Fibroblast of lung (primary cell): Measurements from ENCODE around the gene ZPLD1. TPM values are rescaled to one million over a fixed set of nuclear protein-coding genes. Genes with fewer than 3 reads are reported as not detected.

Experiments
- DNase-seq, 2 donors: peaks; one replicate each; pipeline versions ENCODE4 v3.0.0 to v3.0.0-alpha.2; 2010; ENCODE audit warnings: low read depth in 2 of 2
- H2AFZ ChIP-seq: 2 replicates; pipeline ENCODE4 v1.5.1; 2012; ENCODE audit warnings: low read length, control low read depth, inconsistent platforms
- H3K27ac ChIP-seq: 2 replicates; pipeline ENCODE4 v1.5.1; 2011; ENCODE audit warnings: low read length, control low read depth; ENCODE audit not compliant: insufficient read depth
- H3K27me3 ChIP-seq: 2 replicates; pipeline ENCODE4 v1.5.1; 2011; ENCODE audit warnings: mild to moderate bottlenecking, low read length; ENCODE audit not compliant: control insufficient read depth, insufficient read depth
- H3K36me3 ChIP-seq: 2 replicates; pipeline ENCODE4 v1.5.1; 2011; ENCODE audit warnings: low read length; ENCODE audit not compliant: control insufficient read depth, insufficient read depth
- H3K4me1 ChIP-seq: 2 replicates; pipeline ENCODE4 v1.5.1; 2011; ENCODE audit warnings: low read length; ENCODE audit not compliant: control insufficient read depth, insufficient read depth; ENCODE audit errors: extremely low read depth
- H3K4me2 ChIP-seq: 2 replicates; pipeline ENCODE4 v1.5.1; 2011; ENCODE audit warnings: low read length, control low read depth; ENCODE audit not compliant: insufficient read depth; ENCODE audit errors: extremely low read depth
- H3K4me3 ChIP-seq, 4 experiments: fragments of 200-600 bp in 1 of 4; sonication (generic) in 1 of 4; replicated peaks in 1 of 4; 2 replicates each; pipeline ENCODE4 v1.5.1; 2011 to 2016; ENCODE audit warnings: low read length in 4 of 4, low read depth in 3 of 4, mild to moderate bottlenecking in 3 of 4, control low read depth in 2 of 4, inconsistent platforms in 1 of 4, mixed read lengths in 1 of 4; ENCODE audit not compliant: insufficient read depth in 1 of 4; ENCODE audit errors: control extremely low read depth in 1 of 4
- H3K79me2 ChIP-seq: 2 replicates; pipeline ENCODE4 v1.5.1; 2012; ENCODE audit warnings: mild to moderate bottlenecking, low read length, inconsistent platforms; ENCODE audit not compliant: control insufficient read depth, insufficient read depth
- H3K9ac ChIP-seq: 2 replicates; pipeline ENCODE4 v1.5.1; 2011; ENCODE audit warnings: mild to moderate bottlenecking, low read length, control low read depth; ENCODE audit not compliant: insufficient read depth
- H3K9me3 ChIP-seq: 2 replicates; pipeline ENCODE4 v1.5.1; 2012; ENCODE audit warnings: low read depth, low read length; ENCODE audit not compliant: control insufficient read depth, insufficient read depth
- H4K20me1 ChIP-seq: 2 replicates; pipeline ENCODE4 v1.5.1; 2011; ENCODE audit warnings: low read length; ENCODE audit not compliant: control insufficient read depth, insufficient read depth; ENCODE audit errors: extremely low read depth
- EZH2 ChIP-seq: IDR thresholded peaks from 2 replicates; pipeline ENCODE4 v1.5.1; 2012; ENCODE audit warnings: low read length, control low read depth, mild to moderate bottlenecking; ENCODE audit errors: missing control alignments
- polyA plus RNA-seq, 2 donors: library from polyadenylated mRNA; depleted of rRNA in 1 of 2; stranded (reverse) in 1 of 2; unstranded in 1 of 2; fragments of >200 nt; gene quantifications; 2 replicates each; pipeline ENCODE4 v1.2.1, GENCODE V29; 2011 to 2012; ENCODE audit warnings: missing spikeins in 1 of 2
- total RNA-seq: library from RNA; depleted of rRNA; stranded (reverse); fragments of >200 nt; gene quantifications from 2 replicates; pipeline ENCODE4 v1.2.1, GENCODE V29; 2014
- TF ChIP-seq, protein P1 (sequence below), 2 donors: IDR thresholded peaks in 1 of 2; conservative IDR thresholded peaks in 1 of 2; 1 replicate in 1 of 2; 2 replicates in 1 of 2; pipeline ENCODE4 v1.5.1; 2011 to 2012; ENCODE audit warnings: low read length in 2 of 2, control low read depth in 1 of 2, inconsistent platforms in 1 of 2, low read depth in 1 of 2, mild to moderate bottlenecking in 1 of 2

Gene ZPLD1
- total and polyA plus RNA-seq, 2 donors (not counting 1 experiment from before 2014, with no cell fraction given) = 0.02 to 0.17 TPM

DNA sequence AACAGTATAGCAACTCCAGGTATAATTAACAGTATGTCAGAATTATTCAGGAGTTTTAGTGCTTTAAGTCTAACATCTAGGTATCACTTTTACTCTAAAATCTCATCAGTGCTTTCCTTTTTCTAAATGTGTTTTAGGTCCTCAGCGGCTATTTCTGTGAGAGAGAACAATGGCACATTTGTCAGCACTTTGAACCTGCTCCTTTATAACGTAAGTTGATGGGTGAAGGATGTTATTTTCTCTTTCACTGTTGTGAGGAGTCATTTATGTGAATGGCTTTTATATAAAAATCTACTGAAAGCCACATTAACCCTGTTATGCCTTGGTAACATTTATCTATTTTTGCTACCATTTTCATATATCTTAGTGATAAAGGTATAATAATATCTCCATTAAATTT, 22.8 kb downstream of the ZPLD1 start:
- Histone ChIP-seq H3K4me2 (no peak overlapping the region), H3K9me3 (no peaks in the 10 kb centered on the region), H2AFZ (no peak overlapping the region), H3K27ac (no peak overlapping the region), H3K4me1 (no peaks in the 10 kb centered on the region), H3K36me3 (no peaks in the 10 kb centered on the region), H3K9ac (no peak overlapping the region), H4K20me1 (no peaks in the 10 kb centered on the region), H3K4me3 (no peak overlapping the region), H3K79me2 (no peaks in the 10 kb centered on the region), H3K27me3 (no peaks in the 10 kb centered on the region)
- DNase-seq = no peak
- TF ChIP-seq, protein P1, sequence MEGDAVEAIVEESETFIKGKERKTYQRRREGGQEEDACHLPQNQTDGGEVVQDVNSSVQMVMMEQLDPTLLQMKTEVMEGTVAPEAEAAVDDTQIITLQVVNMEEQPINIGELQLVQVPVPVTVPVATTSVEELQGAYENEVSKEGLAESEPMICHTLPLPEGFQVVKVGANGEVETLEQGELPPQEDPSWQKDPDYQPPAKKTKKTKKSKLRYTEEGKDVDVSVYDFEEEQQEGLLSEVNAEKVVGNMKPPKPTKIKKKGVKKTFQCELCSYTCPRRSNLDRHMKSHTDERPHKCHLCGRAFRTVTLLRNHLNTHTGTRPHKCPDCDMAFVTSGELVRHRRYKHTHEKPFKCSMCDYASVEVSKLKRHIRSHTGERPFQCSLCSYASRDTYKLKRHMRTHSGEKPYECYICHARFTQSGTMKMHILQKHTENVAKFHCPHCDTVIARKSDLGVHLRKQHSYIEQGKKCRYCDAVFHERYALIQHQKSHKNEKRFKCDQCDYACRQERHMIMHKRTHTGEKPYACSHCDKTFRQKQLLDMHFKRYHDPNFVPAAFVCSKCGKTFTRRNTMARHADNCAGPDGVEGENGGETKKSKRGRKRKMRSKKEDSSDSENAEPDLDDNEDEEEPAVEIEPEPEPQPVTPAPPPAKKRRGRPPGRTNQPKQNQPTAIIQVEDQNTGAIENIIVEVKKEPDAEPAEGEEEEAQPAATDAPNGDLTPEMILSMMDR (conservative IDR thresholded peaks at IDR 0.05 in 1 of 2, IDR thresholded peaks at IDR 0.05 in 1 of 2; ENCODE audit: low read depth in 1 of 2, low read length in 2 of 2) = no peak
- no peak for TF ChIP-seq EZH2

DNA sequence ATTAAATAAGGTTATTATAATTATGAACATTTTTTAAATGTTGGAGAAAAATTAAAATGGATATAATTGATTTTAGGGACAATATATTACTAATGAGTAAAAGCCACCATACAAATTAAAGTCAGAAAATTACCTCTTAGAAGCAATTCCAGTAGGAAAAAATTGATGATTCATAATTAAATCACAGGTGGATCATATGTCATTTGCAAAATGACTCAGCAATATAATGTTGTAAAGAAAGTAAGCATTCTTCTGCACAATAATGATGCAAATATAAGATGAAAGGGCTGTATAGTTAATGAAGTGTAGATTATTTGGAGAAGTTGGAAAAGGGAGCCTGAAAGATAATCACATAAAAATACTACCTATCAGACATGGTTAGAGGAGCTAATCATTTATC, 25.8 kb downstream of the ZPLD1 start:
- Histone ChIP-seq H3K4me1 (no peaks in the 10 kb centered on the region), H3K27ac (no peak overlapping the region), H3K4me3 (no peak overlapping the region), H3K9me3 (no peaks in the 10 kb centered on the region), H3K4me2 (no peak overlapping the region), H3K36me3 (no peaks in the 10 kb centered on the region), H3K9ac (no peak overlapping the region), H2AFZ (no peak overlapping the region), H3K79me2 (no peaks in the 10 kb centered on the region), H3K27me3 (no peaks in the 10 kb centered on the region), H4K20me1 (no peaks in the 10 kb centered on the region)
- peak in 1 of 2 donors; percentile 9 for DNase-seq
- TF ChIP-seq, protein P1 (conservative IDR thresholded peaks at IDR 0.05 in 1 of 2, IDR thresholded peaks at IDR 0.05 in 1 of 2; ENCODE audit: low read depth in 1 of 2, low read length in 2 of 2) = no peak
- no peak for TF ChIP-seq EZH2

DNA sequence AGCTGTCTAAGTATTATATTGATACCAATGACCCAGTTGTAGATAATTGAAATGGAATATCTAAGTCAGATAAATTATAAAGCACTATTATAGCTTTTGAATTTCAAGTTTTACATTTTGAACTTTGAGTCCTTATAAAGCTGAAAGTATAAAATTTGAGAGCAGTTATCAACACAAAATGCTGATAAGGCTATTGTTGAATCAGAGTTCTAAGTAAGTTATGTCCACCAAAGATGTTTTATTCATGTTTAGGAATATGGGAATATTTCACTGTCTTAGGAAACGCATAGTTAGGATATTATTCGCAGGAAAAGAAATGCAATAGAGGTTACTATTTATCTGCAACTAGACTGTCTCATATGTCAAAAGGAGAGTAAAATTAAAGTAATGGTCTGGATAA, 29.4 kb downstream of the ZPLD1 start:
- no peak for DNase-seq
- Histone ChIP-seq H3K27me3 (no peaks in the 10 kb centered on the region), H3K36me3 (no peaks in the 10 kb centered on the region), H3K9ac (no peak overlapping the region), H4K20me1 (no peaks in the 10 kb centered on the region), H3K79me2 (no peaks in the 10 kb centered on the region), H2AFZ (no peak overlapping the region), H3K27ac (no peak overlapping the region), H3K9me3 (no peaks in the 10 kb centered on the region), H3K4me3 (no peak overlapping the region), H3K4me2 (no peak overlapping the region), H3K4me1 (no peaks in the 10 kb centered on the region)
- TF ChIP-seq, protein P1 (conservative IDR thresholded peaks at IDR 0.05 in 1 of 2, IDR thresholded peaks at IDR 0.05 in 1 of 2; ENCODE audit: low read depth in 1 of 2, low read length in 2 of 2) = no peak
- TF ChIP-seq EZH2 = no peak
